Sigmoid colon (tissue), 7 donors: ENCODE measurements around the gene RNPS1. TPM values are rescaled to one million over a fixed set of nuclear protein-coding genes. Genes with fewer than 3 reads are reported as not detected.

ENCODE experiments used
- DNase-seq: peaks from one replicate; pipeline ENCODE4 v3.0.0-alpha.2; 2019
- H3K27ac ChIP-seq, 4 donors: fragments of 200-600 bp; sonication (generic); one replicate each; pipeline ENCODE4 v1.5.1; 2016 to 2019; ENCODE audit warnings: mild to moderate bottlenecking in 1 of 4
- H3K27me3 ChIP-seq, 3 donors: fragments of 200-600 bp; sonication (generic); one replicate each; pipeline ENCODE4 v1.5.1; 2019; ENCODE audit warnings: mild to moderate bottlenecking in 1 of 3
- H3K36me3 ChIP-seq, 4 donors: fragments of 200-600 bp; sonication (generic); one replicate each; pipeline ENCODE4 v1.5.1; 2016 to 2019
- H3K4me1 ChIP-seq, 4 donors: fragments of 200-600 bp; sonication (generic); one replicate each; pipeline ENCODE4 v1.5.1; 2017 to 2019
- H3K4me3 ChIP-seq, 4 donors: fragments of 200-600 bp; sonication (generic); one replicate each; pipeline ENCODE4 v1.5.1; 2017 to 2019; ENCODE audit warnings: mild to moderate bottlenecking in 2 of 4, moderate library complexity in 1 of 4
- H3K9me3 ChIP-seq, 4 donors: fragments of 200-600 bp in 3 of 4; sonication (generic) in 3 of 4; one replicate each; pipeline versions ENCODE4 v1.5.1 to v1.6.1; 2013 to 2019
- CTCF ChIP-seq, 4 experiments: fragments of 450-650 bp in 3 of 4; fragments of 200-600 bp in 1 of 4; IDR thresholded peaks; one replicate each; pipeline ENCODE4 v1.5.1; 2016 to 2019; ENCODE audit warnings: antibody characterized with exemption in 4 of 4, mild to moderate bottlenecking in 3 of 4, moderate library complexity in 2 of 4
- EP300 ChIP-seq, 4 donors: sonication (generic); formaldehyde crosslinking; IDR thresholded peaks; one replicate each; pipeline ENCODE4 v1.6.1; 2017; ENCODE audit warnings: antibody characterized with exemption in 4 of 4
- POLR2A ChIP-seq, 2 donors: fragments of 450-650 bp; IDR thresholded peaks; one replicate each; pipeline ENCODE4 v1.6.1; 2016; ENCODE audit warnings: antibody characterized with exemption in 2 of 2, mild to moderate bottlenecking in 2 of 2, moderate library complexity in 2 of 2
- POLR2AphosphoS5 ChIP-seq, 4 donors: sonication (generic); formaldehyde crosslinking; IDR thresholded peaks; one replicate each; pipeline ENCODE4 v1.6.1; 2017; ENCODE audit warnings: antibody characterized with exemption in 4 of 4
- WGBS, 2 donors: extraction: QIAGEN DNeasy Blood & Tissue Kit; methylation state at CpG; one replicate each; pipeline ENCODE4 v1.1.7; 2013; 5-methylcytosine and 5-hydroxymethylcytosine counted together
- intact Hi-C: fragments of 100-400 bp; cut with DNase I; formaldehyde crosslinking; loops from one replicate; pipeline ENCODE4 v1.15.1; 2023
- polyA plus RNA-seq, 3 donors: library from polyadenylated mRNA; stranded (reverse); fragments of 200-250 nt; gene quantifications; one replicate each; pipeline ENCODE4 v1.2.3, GENCODE V29; 2013
- total RNA-seq, 4 donors: library from RNA; depleted of rRNA; stranded (reverse); fragments of >200 nt; gene quantifications; one replicate each; pipeline ENCODE4 v1.1.0, GENCODE V29; 2016
- donor health status: healthy with polysubstance abuse.
- donor health status: Bipolar disorder and iron deficiency.
- donor health status: healthy.

Gene RNPS1
- total and polyA plus RNA-seq, 7 donors: 110 to 171 (median 128) TPM

DNA sequence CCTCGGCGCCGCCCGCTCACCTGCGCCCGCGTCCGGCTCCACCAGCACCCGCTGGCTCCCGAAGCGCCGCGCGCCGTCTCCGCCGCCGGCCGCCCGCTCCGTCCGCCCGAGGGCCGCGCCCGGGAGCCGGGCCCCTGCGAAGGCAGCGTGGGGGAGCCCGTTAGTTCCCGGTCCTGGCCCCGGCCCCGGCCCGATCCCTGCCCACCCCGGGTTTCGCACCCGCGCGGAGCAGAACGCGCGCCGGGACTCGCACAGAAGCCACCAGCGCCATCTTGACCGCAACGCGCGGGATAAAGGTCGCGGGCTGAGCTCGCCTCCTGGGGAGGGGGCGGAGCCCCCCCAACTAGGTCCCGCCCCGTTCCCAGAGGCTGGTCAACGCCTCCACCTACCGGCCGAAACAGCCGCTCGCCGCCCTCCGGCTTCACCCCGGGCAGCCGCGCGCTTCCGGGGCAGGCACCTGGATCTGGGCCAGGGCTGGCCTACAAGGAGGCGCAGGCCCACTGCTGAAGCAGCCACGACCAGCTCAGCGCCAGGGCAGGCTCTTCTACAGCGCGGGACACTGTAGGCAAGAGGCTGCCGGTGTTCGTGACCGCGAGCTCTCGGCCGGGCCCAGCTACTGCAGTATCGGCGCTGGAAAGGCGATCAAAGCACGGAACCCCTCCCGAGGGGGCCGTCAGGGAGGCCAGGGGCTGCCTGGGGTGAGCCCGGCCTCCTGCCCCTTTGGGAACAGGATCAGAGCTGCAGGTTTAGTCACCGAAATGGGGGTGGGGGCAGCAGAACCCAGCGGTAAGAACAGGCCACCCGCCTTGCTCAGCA, 16.4 kb downstream of the RNPS1 start, which contains the start of gene ECI1:
Gene ECI1, minus strand, starts transcription at position 292 of the 816 bp plus-strand sequence. Its CDS starts 21 bp downstream, at position 271.
- Histone ChIP-seq H3K27me3 (no peaks in the 10 kb centered on the region), H3K36me3 (peaks cover 31 to 44% (median 38%) of the 10 kb centered on the region in 4 donors), H3K27ac (peak within 1 kb of the TSS; percentile 90 to 94 (median 92)), H3K4me3 (peak within 1 kb of the TSS; percentile 63 to 75 (median 70)), H3K4me1 (peaks cover 0 to 27% (median 23%) of the 10 kb centered on the region in 4 donors), H3K9me3 (no peaks in the 10 kb centered on the region)
- TF ChIP-seq POLR2AphosphoS5 (IDR thresholded peaks at IDR 0.05) (peak; percentile 92 to 95 (median 94)), EP300 (IDR thresholded peaks at IDR 0.05) (no peak), CTCF (IDR thresholded peaks at IDR 0.05) (peak; percentile 66 to 76 (median 70)), POLR2A (IDR thresholded peaks at IDR 0.05) (peak; percentile 55 to 71)
- intact Hi-C loops: loop anchor here (1.0 to 5.0 kb wide), 5 partner anchors 17 to 229 kb away; partner anchors contain the start of genes E4F1, MLST8 and RNPS1
- WGBS, 2 donors: 1 to 2% methylated on average over 88 of the region's 88 CpGs
- peak; percentile 98 for DNase-seq

DNA sequence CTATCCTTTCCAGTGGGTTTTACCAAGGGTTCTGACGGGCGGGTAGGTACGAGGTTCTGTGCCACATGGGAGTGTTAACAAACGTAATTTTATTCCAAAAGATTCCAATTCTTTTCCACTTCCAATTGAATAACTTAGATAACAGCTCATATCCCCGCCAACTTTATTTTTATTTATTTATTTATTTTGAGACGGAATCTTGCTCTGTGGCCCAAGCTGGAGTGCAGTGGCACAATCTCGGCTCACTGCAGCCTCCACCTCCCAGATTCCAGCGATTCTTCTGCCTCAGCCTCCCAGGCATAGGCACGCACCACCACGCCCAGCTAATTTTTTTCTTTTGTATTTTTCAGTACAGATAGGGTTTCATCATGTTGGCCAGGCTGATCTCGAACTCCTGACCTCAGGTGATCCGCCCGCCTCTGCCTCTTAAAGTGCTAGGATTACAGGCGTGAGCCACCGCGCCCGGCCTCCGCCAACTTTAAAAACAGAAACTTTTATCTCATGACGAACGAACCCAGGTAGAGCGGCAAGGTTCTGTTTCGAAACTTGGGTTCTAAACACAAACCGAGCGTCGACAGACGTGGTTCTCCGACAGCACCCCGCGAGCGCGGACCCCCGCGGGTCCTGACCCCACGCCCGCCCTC, 17.2 kb downstream of the RNPS1 start:
- DNase-seq: peak; percentile 72
- peak overlapping the region; percentile 90 to 94 (median 92) for H3K27ac ChIP-seq
- peaks cover 0 to 27% (median 23%) of the 10 kb centered on the region in 4 donors for H3K4me1 ChIP-seq
- TF ChIP-seq EP300 (IDR thresholded peaks at IDR 0.05) (no peak), POLR2A (IDR thresholded peaks at IDR 0.05) (no peak), POLR2AphosphoS5 (IDR thresholded peaks at IDR 0.05) (no peak), CTCF (IDR thresholded peaks at IDR 0.05) (no peak)
- peaks cover 31 to 44% (median 38%) of the 10 kb centered on the region in 4 donors for H3K36me3 ChIP-seq
- no peaks in the 10 kb centered on the region for H3K9me3 ChIP-seq
- 3 to 10% methylated on average over 35 of the region's 35 CpGs for WGBS, 2 donors
- intact Hi-C loops: loop anchor here (1.0 to 5.0 kb wide), 5 partner anchors 18 to 228 kb away; partner anchors contain the start of genes E4F1, MLST8 and RNPS1
- H3K4me3 ChIP-seq: peak overlapping the region; percentile 63 to 75 (median 70)
- no peaks in the 10 kb centered on the region for H3K27me3 ChIP-seq

GRCh38 chr16:2246301-2246885, 21.5 kb downstream of the RNPS1 start:
- Histone ChIP-seq H3K27ac (no peak overlapping the region), H3K4me1 (peaks cover 0 to 20% (median 15%) of the 10 kb centered on the region in 4 donors), H3K27me3 (no peaks in the 10 kb centered on the region), H3K36me3 (peaks cover 41 to 54% (median 48%) of the 10 kb centered on the region in 4 donors), H3K9me3 (no peaks in the 10 kb centered on the region), H3K4me3 (no peak overlapping the region)
- TF ChIP-seq CTCF (IDR thresholded peaks at IDR 0.05) (no peak), POLR2A (IDR thresholded peaks at IDR 0.05) (no peak), EP300 (IDR thresholded peaks at IDR 0.05) (no peak), POLR2AphosphoS5 (IDR thresholded peaks at IDR 0.05) (no peak)
- WGBS, 2 donors: 93 to 94% methylated on average over 18 of the region's 18 CpGs
- DNase-seq: no peak
- intact Hi-C loops: no loop called here

GRCh38 chr16:2244926-2245795, 22.8 kb downstream of the RNPS1 start:
- H3K27ac ChIP-seq: no peak overlapping the region
- intact Hi-C loops: no loop called here
- H3K4me1 ChIP-seq: peaks cover 0 to 13% (median 8%) of the 10 kb centered on the region in 4 donors
- H3K27me3 ChIP-seq: no peaks in the 10 kb centered on the region
- H3K36me3 ChIP-seq: peaks cover 41 to 59% (median 50%) of the 10 kb centered on the region in 4 donors
- H3K4me3 ChIP-seq: no peak overlapping the region
- TF ChIP-seq POLR2AphosphoS5 (IDR thresholded peaks at IDR 0.05) (no peak), CTCF (IDR thresholded peaks at IDR 0.05) (no peak), EP300 (IDR thresholded peaks at IDR 0.05) (no peak), POLR2A (IDR thresholded peaks at IDR 0.05) (no peak)
- DNase-seq: no peak
- 95 to 96% methylated on average over 30 of the region's 30 CpGs for WGBS, 2 donors
- H3K9me3 ChIP-seq: no peaks in the 10 kb centered on the region
